PC-3 (cell line): ENCODE measurements around the gene SLC25A21. TPM values are rescaled to one million over a fixed set of nuclear protein-coding genes. Genes with fewer than 3 reads are reported as not detected.

Experiments
- ATAC-seq: fragments of 200-7000 bp; cut with Tn5 transposase; 2 replicates; pipeline ENCODE4 v1.9.1; 2020; ENCODE audit warnings: mild to moderate bottlenecking, moderate library complexity
- BruUV-seq: library from RNA; stranded (reverse); fragments of 400-500 nt; replicated peaks from 2 replicates; lab custom pipeline; 2021; lab: Mats Ljungman, UMichigan
- CTCF ChIA-PET: fragments of 300-600 bp; sonication (Branson Sonifier 250); formaldehyde crosslinking; loops from one replicate; lab custom pipeline; 2022; ENCODE audit warnings: antibody characterized with exemption; lab: Charles Lee
- POLR2A ChIA-PET: fragments of 300-600 bp; sonication (Branson Sonifier 250); formaldehyde crosslinking; loops from one replicate; lab custom pipeline; 2022; ENCODE audit warnings: antibody characterized with exemption; ENCODE audit not compliant: unreplicated experiment; lab: Charles Lee
- DNase-seq: peaks from one replicate; pipeline ENCODE4 v3.0.0-alpha.2; 2015
- H2AFZ ChIP-seq: fragments of 300-600 bp; sonication (generic); 2 replicates; pipeline ENCODE4 v1.6.0; 2016; ENCODE audit warnings: antibody characterized with exemption, low read length
- H3F3A ChIP-seq: fragments of 300-600 bp; sonication (generic); one replicate; pipeline ENCODE4 v1.6.0; 2017; ENCODE audit warnings: antibody characterized with exemption, low read length, control low read depth, mild to moderate bottlenecking; ENCODE audit not compliant: unreplicated experiment
- H3K27ac ChIP-seq: fragments of 300-600 bp; sonication (generic); 2 replicates; pipeline ENCODE4 v1.5.1; 2016; ENCODE audit warnings: mild to moderate bottlenecking, low read length
- H3K27me3 ChIP-seq: fragments of 300-600 bp; sonication (generic); 2 replicates; pipeline ENCODE4 v1.6.1; 2016; ENCODE audit warnings: low read length, mixed read lengths
- H3K36me3 ChIP-seq: fragments of 300-600 bp; sonication (generic); 2 replicates; pipeline ENCODE4 v1.6.1; 2016; ENCODE audit warnings: low read depth, mixed run types, low read length, mixed read lengths
- H3K4me1 ChIP-seq: fragments of 300-600 bp; sonication (generic); 2 replicates; pipeline ENCODE4 v1.5.1; 2016; ENCODE audit warnings: low read length; ENCODE audit not compliant: insufficient read depth
- H3K4me2 ChIP-seq: fragments of 300-600 bp; sonication (generic); 2 replicates; pipeline ENCODE4 v1.6.0; 2016; ENCODE audit warnings: low read length
- H3K4me3 ChIP-seq: fragments of 300-600 bp; sonication (generic); 2 replicates; pipeline ENCODE4 v1.5.1; 2016; ENCODE audit warnings: mild to moderate bottlenecking, low read length, mixed read lengths
- H3K79me2 ChIP-seq: fragments of 300-600 bp; sonication (generic); 2 replicates; pipeline ENCODE4 v1.6.1; 2017; ENCODE audit warnings: low read length, mixed read lengths
- H3K9ac ChIP-seq: fragments of 300-600 bp; sonication (generic); 2 replicates; pipeline ENCODE4 v1.6.0; 2016; ENCODE audit warnings: mild to moderate bottlenecking, low read length
- H3K9me2 ChIP-seq: fragments of 300-600 bp; sonication (generic); replicated peaks from 2 replicates; pipeline ENCODE4 v1.6.1; 2016; ENCODE audit warnings: mixed run types, low read length, mixed read lengths
- H3K9me3 ChIP-seq: fragments of 300-600 bp; sonication (generic); 2 replicates; pipeline ENCODE4 v1.6.1; 2016; ENCODE audit warnings: low read length, mixed read lengths
- H4K20me1 ChIP-seq: fragments of 300-600 bp; sonication (generic); 2 replicates; pipeline ENCODE4 v1.6.1; 2016; ENCODE audit warnings: low read length, mixed read lengths
- EZH2 ChIP-seq: fragments of 300-600 bp; sonication (generic); IDR thresholded peaks from one replicate; pipeline ENCODE4 v1.6.1; 2017; ENCODE audit warnings: antibody characterized with exemption, mild to moderate bottlenecking, low read length; ENCODE audit not compliant: unreplicated experiment
- EZH2phosphoT487 ChIP-seq: fragments of 300-600 bp; sonication (generic); IDR thresholded peaks from 2 replicates; pipeline ENCODE4 v1.6.1; 2018; ENCODE audit warnings: mild to moderate bottlenecking, antibody characterized with exemption, low read length, borderline replicate concordance
- intact Hi-C: fragments of 100-400 bp; cut with micrococcal nuclease; formaldehyde crosslinking; loops from 2 replicates; pipeline ENCODE4 v1.9.0; 2023
- total RNA-seq: library from RNA; depleted of rRNA; stranded (reverse); fragments of >200 nt; gene quantifications from 2 replicates; pipeline ENCODE4 v1.2.3, GENCODE V29; 2014
- TF ChIP-seq, protein P1 (sequence below): fragments of 300-600 bp; sonication (generic); conservative IDR thresholded peaks from 2 replicates; pipeline ENCODE4 v1.5.1; 2017; ENCODE audit warnings: antibody characterized with exemption, low read depth, mild to moderate bottlenecking, low read length

Gene SLC25A21
- total RNA-seq, 1 experiment from 2014 or later: 0.87 TPM

DNA sequence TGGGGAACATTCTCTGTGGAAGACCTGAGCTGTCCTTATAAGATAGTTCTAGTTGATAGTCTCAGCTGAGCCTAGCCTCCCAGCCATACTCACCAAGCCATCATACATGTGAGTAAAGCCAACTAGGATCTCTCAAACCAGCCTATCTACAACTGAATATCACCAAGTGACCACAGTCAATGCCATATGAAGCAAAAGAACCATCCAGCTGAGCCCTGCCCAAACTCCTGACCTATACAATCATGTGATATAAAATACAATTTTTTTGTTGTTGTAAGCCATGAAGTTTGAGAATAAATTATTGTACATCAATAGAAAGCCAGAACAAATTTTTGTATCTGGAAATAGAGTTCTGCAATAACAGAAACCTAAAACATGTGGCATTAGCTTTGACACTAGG, 118.3 kb downstream of the SLC25A21 start:
- Histone ChIP-seq H3K4me1 (peaks cover 6% of the 10 kb centered on the region), H3K27ac (no peak overlapping the region), H3K4me3 (no peak overlapping the region), H4K20me1 (no peaks in the 10 kb centered on the region), H2AFZ (no peak overlapping the region), H3K9ac (no peak overlapping the region), H3K36me3 (no peaks in the 10 kb centered on the region), H3K4me2 (no peak overlapping the region), H3K79me2 (no peaks in the 10 kb centered on the region), H3K9me2 (no peaks in the 10 kb centered on the region), H3K9me3 (no peaks in the 10 kb centered on the region), H3F3A (no peaks in the 10 kb centered on the region), H3K27me3 (no peaks in the 10 kb centered on the region)
- POLR2A ChIA-PET: no interaction called here
- TF ChIP-seq EZH2 (no peak), EZH2phosphoT487 (no peak)
- TF ChIP-seq, protein P1, sequence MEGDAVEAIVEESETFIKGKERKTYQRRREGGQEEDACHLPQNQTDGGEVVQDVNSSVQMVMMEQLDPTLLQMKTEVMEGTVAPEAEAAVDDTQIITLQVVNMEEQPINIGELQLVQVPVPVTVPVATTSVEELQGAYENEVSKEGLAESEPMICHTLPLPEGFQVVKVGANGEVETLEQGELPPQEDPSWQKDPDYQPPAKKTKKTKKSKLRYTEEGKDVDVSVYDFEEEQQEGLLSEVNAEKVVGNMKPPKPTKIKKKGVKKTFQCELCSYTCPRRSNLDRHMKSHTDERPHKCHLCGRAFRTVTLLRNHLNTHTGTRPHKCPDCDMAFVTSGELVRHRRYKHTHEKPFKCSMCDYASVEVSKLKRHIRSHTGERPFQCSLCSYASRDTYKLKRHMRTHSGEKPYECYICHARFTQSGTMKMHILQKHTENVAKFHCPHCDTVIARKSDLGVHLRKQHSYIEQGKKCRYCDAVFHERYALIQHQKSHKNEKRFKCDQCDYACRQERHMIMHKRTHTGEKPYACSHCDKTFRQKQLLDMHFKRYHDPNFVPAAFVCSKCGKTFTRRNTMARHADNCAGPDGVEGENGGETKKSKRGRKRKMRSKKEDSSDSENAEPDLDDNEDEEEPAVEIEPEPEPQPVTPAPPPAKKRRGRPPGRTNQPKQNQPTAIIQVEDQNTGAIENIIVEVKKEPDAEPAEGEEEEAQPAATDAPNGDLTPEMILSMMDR: no peak
- DNase-seq (no peak), ATAC-seq (no peak)
- intact Hi-C loops: no loop called here
- CTCF ChIA-PET: interaction anchor here (0.5 kb wide), 1 partner anchor 261 kb away, joined by 4 read pairs; no protein-coding TSS in a partner anchor
- no TSS peak for BruUV-seq

DNA sequence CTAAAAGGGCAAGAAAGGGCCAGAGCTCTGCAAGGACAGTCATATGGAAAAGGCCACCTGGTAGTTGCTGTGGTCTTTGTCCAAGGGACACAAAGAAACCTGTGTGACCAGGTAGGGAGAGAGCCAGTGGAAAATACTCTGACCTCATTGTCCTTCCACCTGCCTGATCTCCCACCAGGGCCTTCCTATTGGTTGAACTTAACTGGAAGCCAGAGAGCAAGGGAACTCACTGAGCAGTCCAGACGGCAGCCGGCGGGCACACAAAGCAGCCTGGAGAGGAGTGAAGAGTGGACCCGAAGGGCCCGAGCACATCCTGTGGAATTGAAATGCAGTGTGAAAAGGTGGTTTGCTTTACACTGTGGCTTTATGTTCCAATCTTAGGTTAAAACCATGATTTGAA, 120.7 kb downstream of the SLC25A21 start:
- POLR2A ChIA-PET: no interaction called here
- ATAC-seq: no peak
- H3K9me2 ChIP-seq: no peaks in the 10 kb centered on the region
- no peak overlapping the region for H3K9ac ChIP-seq
- peaks cover 31% of the 10 kb centered on the region for H3K4me1 ChIP-seq
- H3K27ac ChIP-seq: no peak overlapping the region
- no peak for TF ChIP-seq EZH2phosphoT487
- TF ChIP-seq EZH2: no peak
- TF ChIP-seq, protein P1: no peak
- H3K36me3 ChIP-seq: no peaks in the 10 kb centered on the region
- H3K27me3 ChIP-seq: no peaks in the 10 kb centered on the region
- H2AFZ ChIP-seq: no peak overlapping the region
- H4K20me1 ChIP-seq: no peaks in the 10 kb centered on the region
- intact Hi-C loops: no loop called here
- H3K79me2 ChIP-seq: no peaks in the 10 kb centered on the region
- no peaks in the 10 kb centered on the region for H3K9me3 ChIP-seq
- no TSS peak for BruUV-seq
- no peak overlapping the region for H3K4me3 ChIP-seq
- H3F3A ChIP-seq: peaks cover 8% of the 10 kb centered on the region
- DNase-seq: no peak
- CTCF ChIA-PET: no interaction called here
- H3K4me2 ChIP-seq: no peak overlapping the region

DNA sequence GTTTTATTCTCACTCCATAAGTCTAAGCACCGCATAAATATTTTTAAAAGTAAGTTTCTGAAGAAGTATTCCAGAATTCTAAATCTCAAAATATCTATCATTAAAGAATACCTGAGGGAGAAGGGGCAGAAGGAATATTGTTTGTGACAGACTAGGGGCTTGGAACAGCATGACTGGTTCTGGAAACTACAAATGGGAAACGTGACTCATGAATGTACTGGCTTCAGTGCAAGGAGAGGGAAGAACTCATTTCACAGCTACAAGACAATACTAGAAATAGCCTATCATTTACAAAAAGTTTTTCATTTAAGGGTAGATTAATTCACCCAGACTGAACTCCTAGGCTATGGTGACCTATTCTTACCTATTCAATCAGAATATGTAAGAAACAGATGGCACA, 121.3 kb downstream of the SLC25A21 start:
- H3K27ac ChIP-seq: no peak overlapping the region
- intact Hi-C loops: no loop called here
- no peaks in the 10 kb centered on the region for H3K9me2 ChIP-seq
- H3K9ac ChIP-seq: no peak overlapping the region
- peaks cover 34% of the 10 kb centered on the region for H3K4me1 ChIP-seq
- H3K4me2 ChIP-seq: no peak overlapping the region
- POLR2A ChIA-PET: no interaction called here
- no peaks in the 10 kb centered on the region for H4K20me1 ChIP-seq
- H3K27me3 ChIP-seq: no peaks in the 10 kb centered on the region
- DNase-seq (peak; percentile 22), ATAC-seq (no peak)
- H3K4me3 ChIP-seq: no peak overlapping the region
- CTCF ChIA-PET: no interaction called here
- H2AFZ ChIP-seq: no peak overlapping the region
- TF ChIP-seq, protein P1: no peak
- TF ChIP-seq EZH2phosphoT487 (no peak), EZH2 (no peak)
- H3K79me2 ChIP-seq: no peaks in the 10 kb centered on the region
- no peaks in the 10 kb centered on the region for H3K36me3 ChIP-seq
- H3F3A ChIP-seq: peaks cover 8% of the 10 kb centered on the region
- no peaks in the 10 kb centered on the region for H3K9me3 ChIP-seq
- BruUV-seq: no TSS peak
